Retinal pigment epithelial cell (primary cell): Measurements from ENCODE around the gene VILL.

Experiments used
- DNase-seq: peaks from one replicate; pipeline ENCODE4 v3.0.0-alpha.2; 2010; ENCODE audit warnings: low read depth
- H3K4me3 ChIP-seq: 2 replicates; pipeline ENCODE4 v1.5.1; 2011; ENCODE audit warnings: mild to moderate bottlenecking, low read length, control low read depth, moderate library complexity
- CTCF ChIP-seq: conservative IDR thresholded peaks from 2 replicates; pipeline ENCODE4 v1.5.1; 2011; ENCODE audit warnings: low read depth, low read length, control low read depth, inconsistent platforms

Gene VILL

GRCh38 chr3:37945156-37945806 lies 45.3 kb upstream of the VILL start:
- no peak for DNase-seq
- no peak for TF ChIP-seq CTCF

GRCh38 chr3:37945807-37946530 lies 44.6 kb upstream of the VILL start:
- DNase-seq: peak; percentile 61
- H3K4me3 ChIP-seq: no peak overlapping the region

More at GRCh38 chr3:37945156-37945806, 45.3 kb upstream of the VILL start:
- no peak overlapping the region for H3K4me3 ChIP-seq

GRCh38 chr3:37946531-37946889 lies 44.1 kb upstream of the VILL start:
- H3K4me3 ChIP-seq: no peak overlapping the region
- DNase-seq: no peak
- no peak for TF ChIP-seq CTCF

More at GRCh38 chr3:37945807-37946530, 44.6 kb upstream of the VILL start:
- TF ChIP-seq CTCF: no peak

- no peak for TF ChIP-seq CTCF
- no peak for DNase-seq
- H3K4me3 ChIP-seq: no peak overlapping the region
Observed at GRCh38 chr3:37949866-37950265, 40.7 kb upstream of the VILL start.

GRCh38 chr3:37952564-37952963 lies 38.0 kb upstream of the VILL start:
- DNase-seq: no peak
- H3K4me3 ChIP-seq: no peak overlapping the region
- no peak for TF ChIP-seq CTCF

GRCh38 chr3:37953226-37953625 lies 37.4 kb upstream of the VILL start:
- no peak for TF ChIP-seq CTCF
- no peak overlapping the region for H3K4me3 ChIP-seq
- DNase-seq: no peak
